Epithelial cell of proximal tubule (primary cell): ENCODE measurements around the gene SAMMSON. TPM values are rescaled to one million over a fixed set of nuclear protein-coding genes. Genes with fewer than 3 reads are reported as not detected.

Source experiments
- DNase-seq: peaks from one replicate; pipeline ENCODE4 v3.0.0-alpha.2; 2011; ENCODE audit warnings: low read depth
- H3K4me3 ChIP-seq: 2 replicates; pipeline ENCODE4 v1.5.1; 2011; ENCODE audit warnings: low read depth, mild to moderate bottlenecking, low read length
- CTCF ChIP-seq: conservative IDR thresholded peaks from 2 replicates; pipeline ENCODE4 v1.5.1; 2012; ENCODE audit warnings: low read depth, mild to moderate bottlenecking, low read length
- total RNA-seq: library from RNA; depleted of rRNA; stranded (reverse); fragments of >200 nt; gene quantifications from 2 replicates; pipeline ENCODE4 v1.2.3, GENCODE V29; 2015

SAMMSON gene
- total RNA-seq, 1 donor from 2014 or later = not detected

- DNase-seq = no peak
- no peak overlapping the region for H3K4me3 ChIP-seq
- TF ChIP-seq CTCF = no peak
Observed at GRCh38 chr3:70040386-70040785, 40.9 kb downstream of the SAMMSON start.

- no peak for TF ChIP-seq CTCF
- DNase-seq = no peak
- no peak overlapping the region for H3K4me3 ChIP-seq
Observed at GRCh38 chr3:70042641-70043040, 43.1 kb downstream of the SAMMSON start.

- H3K4me3 ChIP-seq = no peak overlapping the region
- no peak for DNase-seq
- no peak for TF ChIP-seq CTCF
Observed at GRCh38 chr3:70049761-70050160, 50.2 kb downstream of the SAMMSON start.

GRCh38 chr3:70053293-70053692 is 53.8 kb downstream of the SAMMSON start:
- no peak overlapping the region for H3K4me3 ChIP-seq
- TF ChIP-seq CTCF = no peak
- DNase-seq = no peak

GRCh38 chr3:70056081-70056480 is 56.5 kb downstream of the SAMMSON start:
- no peak overlapping the region for H3K4me3 ChIP-seq
- DNase-seq = no peak
- TF ChIP-seq CTCF = no peak

GRCh38 chr3:70057426-70057825 is 57.9 kb downstream of the SAMMSON start:
- no peak for TF ChIP-seq CTCF
- H3K4me3 ChIP-seq = no peak overlapping the region

GRCh38 chr3:70061096-70061495 is 61.6 kb downstream of the SAMMSON start:
- no peak overlapping the region for H3K4me3 ChIP-seq
- no peak for TF ChIP-seq CTCF
- no peak for DNase-seq

More at GRCh38 chr3:70057426-70057825, 57.9 kb downstream of the SAMMSON start:
- DNase-seq = no peak
